HG03175 (cell line): ENCODE data around the gene PON3.

ENCODE experiments used
- ATAC-seq: cut with Tn5 transposase; IDR thresholded peaks from one replicate; pipeline ENCODE4 v1.9.1; 2021; ENCODE audit warnings: mild to moderate bottlenecking, moderate library complexity; ENCODE audit not compliant: unreplicated experiment

PON3 gene

GRCh38 chr7:95342642-95343307 is 53.4 kb downstream of the PON3 start:
- ATAC-seq, result no peak

GRCh38 chr7:95342029-95342428 is 54.1 kb downstream of the PON3 start:
- ATAC-seq, result no peak

- ATAC-seq, result no peak
Measured at GRCh38 chr7:95340491-95340890, 55.7 kb downstream of the PON3 start.

GRCh38 chr7:95338832-95339231 is 57.3 kb downstream of the PON3 start:
- ATAC-seq, result no peak

GRCh38 chr7:95335093-95335492 is 61.1 kb downstream of the PON3 start:
- ATAC-seq, result no peak

GRCh38 chr7:95334447-95334846 is 61.7 kb downstream of the PON3 start:
- ATAC-seq, result no peak

GRCh38 chr7:95330961-95331337 is 65.2 kb downstream of the PON3 start:
- peak; percentile 30 for ATAC-seq

GRCh38 chr7:95330204-95330960 is 65.8 kb downstream of the PON3 start:
- peak; percentile 96 for ATAC-seq

- no peak for ATAC-seq
Measured at GRCh38 chr7:95327356-95327755, 68.8 kb downstream of the PON3 start.

GRCh38 chr7:95324431-95324830 is 71.7 kb downstream of the PON3 start, which contains the start of gene PON1:
Gene PON1, minus strand, starts transcription at chr7:95324532. Its CDS starts 57 bp downstream, at chr7:95324475.
- ATAC-seq, result peak; percentile 54

- no peak for ATAC-seq
Measured at GRCh38 chr7:95323410-95324129, 72.6 kb downstream of the PON3 start.

- no peak for ATAC-seq
Measured at GRCh38 chr7:95322854-95323253, 73.3 kb downstream of the PON3 start.

GRCh38 chr7:95322396-95322795 is 73.8 kb downstream of the PON3 start:
- no peak for ATAC-seq

- no peak for ATAC-seq
Measured at GRCh38 chr7:95321720-95322119, 74.5 kb downstream of the PON3 start.

- no peak for ATAC-seq
Measured at GRCh38 chr7:95320651-95321050, 75.5 kb downstream of the PON3 start.

- no peak for ATAC-seq
Measured at GRCh38 chr7:95319570-95319969, 76.6 kb downstream of the PON3 start.

- no peak for ATAC-seq
Measured at GRCh38 chr7:95318501-95319100, 77.6 kb downstream of the PON3 start.

GRCh38 chr7:95317966-95318365 is 78.2 kb downstream of the PON3 start:
- ATAC-seq, result no peak

GRCh38 chr7:95317546-95317945 is 78.6 kb downstream of the PON3 start:
- no peak for ATAC-seq

GRCh38 chr7:95316588-95316987 is 79.6 kb downstream of the PON3 start:
- ATAC-seq, result peak; percentile 92

GRCh38 chr7:95312561-95312960 is 83.6 kb downstream of the PON3 start:
- no peak for ATAC-seq
